SJCRH30 (cell line): ENCODE data around the gene TOP1. TPM values are rescaled to one million over a fixed set of nuclear protein-coding genes. Genes with fewer than 3 reads are reported as not detected.
A peak's percentile ranks its signal among the peaks of the same experiment; 100 is the strongest.

Source experiments
- DNase-seq, 2 experiments: peaks; one replicate each; pipeline ENCODE4 v3.0.0-alpha.2; 2015 to 2020
- H3K27ac ChIP-seq: fragments of 250-450 bp; sonication (Bioruptor Pico); 2 replicates; pipeline ENCODE4 v1.5.1; 2020; ENCODE audit warnings: mild to moderate bottlenecking, moderate library complexity
- H3K27me3 ChIP-seq: fragments of 250-450 bp; sonication (Bioruptor Pico); 2 replicates; pipeline ENCODE4 v1.5.1; 2020; ENCODE audit warnings: mild to moderate bottlenecking, moderate library complexity
- H3K36me3 ChIP-seq: fragments of 250-450 bp; sonication (Bioruptor Pico); 2 replicates; pipeline ENCODE4 v1.5.1; 2020; ENCODE audit warnings: mild to moderate bottlenecking, moderate library complexity
- H3K4me1 ChIP-seq: fragments of 250-450 bp; sonication (Bioruptor Pico); 2 replicates; pipeline ENCODE4 v1.5.1; 2020; ENCODE audit warnings: mild to moderate bottlenecking, moderate library complexity
- H3K4me3 ChIP-seq: fragments of 250-450 bp; sonication (Bioruptor Pico); 2 replicates; pipeline ENCODE4 v1.5.1; 2020; ENCODE audit warnings: mild to moderate bottlenecking, moderate library complexity
- H3K9me3 ChIP-seq: fragments of 250-450 bp; sonication (Bioruptor Pico); replicated peaks from 2 replicates; pipeline ENCODE4 v1.5.1; 2020; ENCODE audit warnings: mild to moderate bottlenecking, moderate library complexity
- total RNA-seq: library from RNA; depleted of rRNA; stranded (reverse); fragments of >200 nt; shearing (Covaris generic); gene quantifications from 2 replicates; pipeline ENCODE4 v1.2.3, GENCODE V29; 2014; rRNA removed

Gene TOP1
- total RNA-seq = 67.0 and 71.9 TPM in 2 replicates

DNA sequence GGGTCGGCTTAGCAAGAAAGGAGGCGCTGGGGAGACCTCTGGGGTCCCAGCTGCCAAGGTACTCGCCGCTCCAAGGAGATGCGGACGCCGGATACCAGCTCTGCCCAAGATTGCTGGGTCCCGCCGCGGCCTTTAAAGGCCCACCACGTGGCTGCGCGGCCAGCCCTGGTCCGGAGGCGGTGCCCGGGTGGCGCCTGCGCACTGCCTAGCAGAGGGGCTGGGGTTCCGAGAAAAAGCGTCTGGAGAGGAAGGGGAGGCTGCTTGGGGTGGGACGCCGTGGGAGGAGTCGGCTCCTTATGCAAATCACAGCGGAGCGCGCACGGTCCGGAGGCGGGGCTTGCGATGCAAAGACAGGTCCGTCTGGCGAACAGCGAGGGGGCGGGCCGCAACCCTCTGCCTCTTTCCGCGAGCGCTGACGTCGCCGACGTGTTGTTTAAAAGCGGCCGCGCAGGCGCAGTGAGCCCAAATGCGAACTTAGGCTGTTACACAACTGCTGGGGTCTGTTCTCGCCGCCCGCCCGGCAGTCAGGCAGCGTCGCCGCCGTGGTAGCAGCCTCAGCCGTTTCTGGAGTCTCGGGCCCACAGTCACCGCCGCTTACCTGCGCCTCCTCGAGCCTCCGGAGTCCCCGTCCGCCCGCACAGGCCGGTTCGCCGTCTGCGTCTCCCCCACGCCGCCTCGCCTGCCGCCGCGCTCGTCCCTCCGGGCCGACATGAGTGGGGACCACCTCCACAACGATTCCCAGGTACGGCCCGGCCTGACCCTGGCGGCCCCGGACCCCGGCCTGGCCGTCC lies at the start of gene TOP1:
TSS of gene TOP1 (plus strand) at position 464 of the 791 bp plus-strand sequence. CDS start at position 710, 246 bp downstream.
- Histone ChIP-seq H3K27ac (peak within 1 kb of the TSS; percentile 96), H3K27me3 (no peaks in the 10 kb centered on the region), H3K9me3 (no peaks in the 10 kb centered on the region), H3K4me1 (peaks cover 22% of the 10 kb centered on the region), H3K4me3 (peak within 1 kb of the TSS; percentile 85), H3K36me3 (peaks cover 24% of the 10 kb centered on the region)
- peak; percentile 100 for DNase-seq

DNA sequence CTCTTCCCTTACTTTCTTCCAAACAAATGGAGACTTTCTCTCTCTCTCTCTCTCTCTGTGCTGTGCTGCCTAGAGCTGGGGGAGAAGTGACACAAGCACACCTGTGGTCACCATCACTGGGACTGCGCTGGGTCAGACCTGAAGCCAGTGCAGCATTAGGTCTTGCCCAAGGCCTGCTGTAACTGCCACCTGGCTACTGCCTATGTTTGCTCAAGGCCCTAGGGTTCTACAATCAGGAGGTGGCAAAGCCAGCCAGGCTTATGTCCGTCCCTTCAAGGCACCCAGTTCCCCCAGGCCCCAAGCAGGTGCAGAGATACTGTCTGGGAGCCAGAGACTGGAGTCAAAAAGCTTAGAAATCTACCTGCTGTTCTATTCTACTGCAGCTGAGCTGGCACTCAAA lies 49.4 kb upstream of the TOP1 start:
- Histone ChIP-seq H3K9me3 (peaks cover 27% of the 10 kb centered on the region), H3K4me1 (no peaks in the 10 kb centered on the region), H3K36me3 (no peaks in the 10 kb centered on the region), H3K4me3 (no peak overlapping the region), H3K27me3 (no peaks in the 10 kb centered on the region), H3K27ac (no peak overlapping the region)
- DNase-seq = no peak

DNA sequence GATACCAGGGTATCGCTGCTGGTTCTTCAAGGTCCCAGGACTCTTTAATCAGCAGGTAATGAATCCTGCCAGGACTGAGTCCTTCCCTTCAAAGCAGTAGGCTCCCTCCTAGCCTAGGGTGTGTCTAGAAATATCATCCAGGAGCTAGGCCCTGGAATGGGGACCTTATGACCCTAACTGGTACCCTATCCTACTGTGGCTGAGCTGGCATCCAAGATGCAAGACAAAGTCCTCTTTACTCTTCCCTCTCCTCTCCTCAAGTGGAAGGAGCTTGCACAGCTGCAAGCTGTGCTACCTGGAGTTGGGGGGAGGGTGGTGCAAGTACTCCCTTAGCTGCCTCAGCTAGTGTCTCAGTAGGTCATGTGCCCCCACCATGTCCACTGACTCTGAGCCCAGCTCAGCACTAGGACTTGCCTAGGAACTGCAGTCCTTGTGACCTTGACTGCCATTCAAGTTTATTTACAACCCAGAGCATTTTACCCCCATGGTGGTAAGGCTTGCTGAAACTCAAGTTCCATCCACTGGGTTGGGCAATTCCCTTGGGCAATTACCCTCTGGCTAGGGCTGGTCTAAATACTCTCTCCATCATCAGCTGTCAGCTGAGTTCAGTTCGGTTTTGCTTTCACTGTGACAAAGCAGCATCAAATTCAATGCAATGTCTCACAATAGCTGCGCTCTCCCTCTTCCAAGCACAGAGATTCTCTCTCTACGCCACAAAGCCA lies 48.4 kb upstream of the TOP1 start:
- H3K27ac ChIP-seq = no peak overlapping the region
- H3K9me3 ChIP-seq = peaks cover 27% of the 10 kb centered on the region
- no peak for DNase-seq
- no peak overlapping the region for H3K4me3 ChIP-seq
- H3K4me1 ChIP-seq = no peaks in the 10 kb centered on the region
- H3K27me3 ChIP-seq = no peaks in the 10 kb centered on the region
- H3K36me3 ChIP-seq = no peaks in the 10 kb centered on the region

DNA sequence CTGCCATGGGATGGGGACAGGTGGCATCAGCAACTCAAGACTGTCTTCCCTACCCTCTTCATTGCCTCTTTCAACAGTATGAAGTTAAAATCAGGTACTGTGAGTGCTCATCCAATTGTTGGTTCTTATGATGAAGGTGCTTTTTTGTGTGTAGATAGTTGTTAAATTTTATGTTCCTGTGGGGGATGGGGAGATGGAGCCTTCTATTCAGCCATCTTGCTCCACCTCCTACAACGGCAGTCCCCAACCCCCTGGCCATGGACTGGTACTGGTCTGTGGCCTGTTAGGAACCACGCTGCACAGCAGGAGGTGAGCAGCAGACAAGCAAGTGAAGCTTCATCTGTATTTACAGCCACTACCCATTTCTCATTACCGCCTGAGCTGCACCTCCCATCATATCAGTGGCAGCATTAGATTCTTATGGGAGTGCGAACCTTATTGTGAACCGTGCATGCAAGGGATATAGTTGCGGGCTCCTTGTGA lies 47.8 kb upstream of the TOP1 start:
- Histone ChIP-seq H3K4me1 (no peaks in the 10 kb centered on the region), H3K4me3 (no peak overlapping the region), H3K27ac (no peak overlapping the region), H3K9me3 (peaks cover 27% of the 10 kb centered on the region), H3K36me3 (no peaks in the 10 kb centered on the region), H3K27me3 (no peaks in the 10 kb centered on the region)
- no peak for DNase-seq

DNA sequence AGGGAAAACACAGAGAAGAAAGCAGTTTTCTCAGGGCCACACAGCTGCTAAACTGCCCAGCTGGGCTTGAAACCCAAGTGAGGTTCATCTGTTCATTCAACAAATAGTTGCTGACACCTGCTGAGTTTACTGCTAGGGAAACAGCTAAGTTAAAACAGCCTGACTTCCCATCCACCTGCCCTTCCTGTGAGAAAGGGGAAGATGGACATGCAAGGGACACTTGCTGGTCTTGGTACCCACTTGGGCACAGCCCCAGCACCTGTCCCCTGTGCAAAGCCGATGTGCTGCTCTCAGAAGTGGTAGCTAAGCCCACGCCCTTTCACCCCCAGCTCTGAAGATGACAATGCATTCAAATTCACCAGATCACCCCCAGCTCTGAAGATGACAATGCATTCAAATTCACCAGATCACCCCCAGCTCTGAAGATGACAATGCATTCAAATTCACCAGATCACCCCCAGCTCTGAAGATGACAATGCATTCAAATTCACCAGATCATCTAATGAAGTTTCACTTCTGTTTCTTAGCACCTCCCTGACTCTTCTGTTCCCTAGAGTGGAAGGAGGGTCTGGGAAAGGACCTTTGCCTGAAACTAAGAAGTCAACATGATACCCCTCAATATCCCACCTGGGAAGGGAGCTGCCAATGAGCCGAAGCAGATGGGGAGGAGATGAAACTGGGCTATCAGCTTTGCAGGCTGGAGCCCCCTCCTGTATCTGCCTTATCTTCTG lies 46.0 kb upstream of the TOP1 start:
- no peaks in the 10 kb centered on the region for H3K27me3 ChIP-seq
- H3K36me3 ChIP-seq = no peaks in the 10 kb centered on the region
- no peak overlapping the region for H3K4me3 ChIP-seq
- DNase-seq = no peak
- H3K9me3 ChIP-seq = peaks cover 15% of the 10 kb centered on the region
- H3K27ac ChIP-seq = no peak overlapping the region
- H3K4me1 ChIP-seq = no peaks in the 10 kb centered on the region

DNA sequence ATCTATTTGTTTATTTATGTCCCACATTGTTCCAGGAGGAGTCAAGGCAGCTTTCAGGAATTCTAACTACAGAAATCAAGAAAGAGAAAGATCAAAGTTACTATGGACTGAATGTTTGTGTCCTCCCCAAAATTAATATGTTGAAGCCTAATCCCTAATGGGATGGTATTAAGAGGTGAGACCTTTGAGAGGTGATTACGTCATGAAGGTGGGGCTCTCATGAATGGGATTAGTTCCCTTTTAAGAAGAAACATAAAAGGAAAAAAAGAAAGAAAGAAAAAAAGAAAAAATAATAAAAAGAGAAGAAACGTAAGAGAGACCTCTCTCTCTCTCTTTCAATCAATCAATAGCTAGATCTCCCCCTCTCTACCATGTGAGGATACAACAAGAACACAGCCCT lies 44.7 kb upstream of the TOP1 start:
- Histone ChIP-seq H3K4me1 (no peaks in the 10 kb centered on the region), H3K36me3 (no peaks in the 10 kb centered on the region), H3K9me3 (peaks cover 1% of the 10 kb centered on the region), H3K27ac (no peak overlapping the region), H3K4me3 (no peak overlapping the region), H3K27me3 (no peaks in the 10 kb centered on the region)
- no peak for DNase-seq

DNA sequence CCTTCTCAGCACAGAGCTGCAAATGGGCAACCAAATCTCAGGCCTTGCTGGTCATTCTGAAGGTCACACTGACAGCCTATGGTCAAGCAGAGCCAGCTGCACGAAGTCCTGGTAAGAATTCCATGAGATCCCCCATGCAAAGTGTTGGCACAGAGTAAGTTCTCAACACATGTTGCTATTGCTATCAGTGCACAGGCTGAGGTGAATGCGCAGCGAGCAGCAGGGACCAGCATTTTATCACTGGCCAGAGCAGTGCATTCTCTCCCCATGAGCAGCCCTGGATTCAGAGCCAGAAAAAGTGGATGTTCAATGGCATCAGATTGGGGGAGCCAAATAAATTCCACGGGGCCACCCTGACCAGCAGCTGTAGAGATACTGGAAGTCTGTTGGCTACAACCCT lies 44.1 kb upstream of the TOP1 start:
- H3K27ac ChIP-seq = no peak overlapping the region
- no peak overlapping the region for H3K4me3 ChIP-seq
- no peak for DNase-seq
- no peaks in the 10 kb centered on the region for H3K9me3 ChIP-seq
- H3K36me3 ChIP-seq = no peaks in the 10 kb centered on the region
- H3K4me1 ChIP-seq = no peaks in the 10 kb centered on the region
- H3K27me3 ChIP-seq = no peaks in the 10 kb centered on the region

DNA sequence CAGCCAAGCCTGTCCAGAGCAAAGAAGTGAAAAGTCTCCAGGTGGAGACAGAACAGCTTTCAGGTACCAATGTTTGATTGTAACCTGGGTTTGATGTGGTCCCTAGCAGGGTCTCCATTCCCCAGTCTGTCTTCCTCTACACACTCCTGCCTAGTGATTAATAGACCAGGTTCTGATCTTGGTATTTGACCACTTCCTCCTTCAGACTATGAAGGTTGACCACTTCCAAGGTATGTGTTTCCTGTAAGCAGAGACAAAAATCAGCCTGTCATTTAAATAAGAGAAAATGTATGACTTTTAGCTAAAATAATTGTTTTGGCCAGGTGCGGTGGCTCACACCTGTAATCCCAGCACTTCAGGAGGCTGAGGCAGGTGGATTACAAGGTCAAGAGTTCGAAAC lies 41.8 kb upstream of the TOP1 start:
- H3K4me1 ChIP-seq = no peaks in the 10 kb centered on the region
- no peak overlapping the region for H3K27ac ChIP-seq
- H3K36me3 ChIP-seq = no peaks in the 10 kb centered on the region
- H3K9me3 ChIP-seq = no peaks in the 10 kb centered on the region
- no peaks in the 10 kb centered on the region for H3K27me3 ChIP-seq
- H3K4me3 ChIP-seq = no peak overlapping the region
- no peak for DNase-seq

DNA sequence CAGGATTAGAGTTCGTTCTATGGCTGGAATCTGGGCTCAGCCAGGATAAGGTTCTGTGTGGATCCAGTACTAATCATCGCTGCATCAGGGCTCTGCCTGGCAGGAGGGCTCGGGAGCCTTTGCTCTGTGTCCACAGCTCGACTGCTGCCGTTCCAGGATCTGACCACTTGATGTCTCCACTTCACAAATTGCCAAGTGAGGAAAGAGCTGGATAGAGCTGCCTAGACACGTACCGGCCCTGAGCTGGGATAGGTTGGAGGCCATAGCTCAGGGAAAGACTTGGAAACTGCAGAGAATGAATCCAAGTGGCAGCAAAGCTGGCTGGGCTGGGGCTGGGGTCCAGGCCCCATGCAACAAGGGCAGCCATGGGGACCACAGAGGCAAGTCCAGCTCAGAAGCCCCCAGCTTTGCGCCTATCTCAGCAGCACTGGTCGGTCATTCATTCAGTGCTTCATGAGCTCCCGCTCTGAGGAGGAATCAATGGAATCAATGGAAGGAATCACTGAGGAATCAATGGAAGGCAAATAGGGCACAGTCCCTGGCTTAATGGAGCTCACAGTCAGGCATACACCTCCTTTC lies 38.0 kb upstream of the TOP1 start:
- no peaks in the 10 kb centered on the region for H3K9me3 ChIP-seq
- H3K27me3 ChIP-seq = no peaks in the 10 kb centered on the region
- no peak overlapping the region for H3K27ac ChIP-seq
- H3K4me1 ChIP-seq = no peaks in the 10 kb centered on the region
- no peak overlapping the region for H3K4me3 ChIP-seq
- H3K36me3 ChIP-seq = no peaks in the 10 kb centered on the region
- DNase-seq = peak; percentile 87 to 97

DNA sequence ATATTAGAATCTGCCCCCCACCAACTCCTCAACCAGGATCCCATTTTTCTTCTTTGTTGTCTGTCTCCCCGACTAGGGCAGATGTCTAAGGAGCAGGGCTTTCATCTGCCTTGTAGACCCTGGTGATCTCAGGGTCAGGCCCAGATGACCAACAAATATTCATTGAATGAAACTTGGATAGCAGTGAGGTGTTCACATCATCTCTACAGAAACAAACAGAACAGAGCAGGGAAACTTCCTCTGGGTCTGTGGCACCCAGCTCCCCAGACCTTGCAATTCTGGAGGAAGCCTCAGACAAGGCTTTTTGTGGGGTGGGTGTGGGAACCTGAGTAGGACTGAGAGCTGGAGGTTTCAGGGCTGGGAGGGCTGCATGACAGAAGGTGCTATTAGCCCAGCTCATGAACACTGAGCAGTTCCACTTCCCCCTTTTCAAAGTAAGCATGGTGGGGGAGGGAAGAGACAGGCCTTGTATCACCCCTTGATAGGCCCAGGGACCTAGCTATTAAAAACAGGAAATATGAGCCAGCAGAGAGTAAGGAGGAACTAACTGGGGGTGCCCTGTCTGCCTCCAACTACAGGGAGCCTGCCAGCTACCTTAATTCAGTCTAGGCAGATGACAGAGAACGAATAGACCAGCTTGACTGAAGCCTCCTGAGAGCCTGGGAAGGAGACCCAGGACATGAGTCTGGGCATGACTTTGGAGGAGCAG lies 37.3 kb upstream of the TOP1 start:
- Histone ChIP-seq H3K4me1 (no peaks in the 10 kb centered on the region), H3K4me3 (no peak overlapping the region), H3K36me3 (no peaks in the 10 kb centered on the region), H3K27me3 (no peaks in the 10 kb centered on the region), H3K9me3 (no peaks in the 10 kb centered on the region), H3K27ac (no peak overlapping the region)
- DNase-seq = no peak

DNA sequence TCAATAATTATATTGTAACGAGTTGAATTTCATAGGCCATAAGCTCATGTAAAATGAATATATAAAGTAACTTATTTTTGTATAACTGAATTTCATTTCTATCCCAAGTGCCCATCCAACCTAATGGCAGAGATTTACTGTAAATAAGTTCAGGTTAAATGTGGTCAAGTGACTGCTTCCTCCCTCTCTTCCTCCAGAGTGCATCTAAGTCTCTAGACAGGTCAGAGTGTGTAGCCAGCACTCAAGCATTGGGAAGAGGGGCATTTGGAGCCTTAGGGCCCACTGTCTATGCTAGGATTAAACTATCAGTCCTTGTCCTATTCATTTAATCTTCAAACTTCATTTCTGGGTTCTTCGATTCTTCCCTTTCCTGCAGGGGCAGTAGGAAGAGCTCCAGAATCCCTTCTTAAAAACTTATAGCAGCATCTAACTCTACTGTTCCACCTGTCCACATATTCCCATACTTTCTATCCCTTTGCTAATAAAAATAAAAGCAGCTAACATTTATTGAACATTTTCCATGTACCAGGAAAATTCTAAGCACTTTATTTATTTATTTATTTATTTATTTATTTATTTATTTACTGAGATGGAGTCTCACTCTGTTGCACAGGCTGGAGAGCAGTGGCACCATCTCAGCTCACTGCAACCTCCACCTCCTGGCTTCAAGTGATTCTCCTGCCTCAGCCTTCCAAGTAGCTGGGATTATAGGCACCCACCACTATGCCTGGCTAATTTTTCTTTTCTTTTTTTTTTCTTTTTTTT lies 36.1 kb upstream of the TOP1 start:
- Histone ChIP-seq H3K4me1 (peaks cover 9% of the 10 kb centered on the region), H3K9me3 (no peaks in the 10 kb centered on the region), H3K27ac (no peak overlapping the region), H3K36me3 (no peaks in the 10 kb centered on the region), H3K4me3 (no peak overlapping the region), H3K27me3 (no peaks in the 10 kb centered on the region)
- DNase-seq = no peak

DNA sequence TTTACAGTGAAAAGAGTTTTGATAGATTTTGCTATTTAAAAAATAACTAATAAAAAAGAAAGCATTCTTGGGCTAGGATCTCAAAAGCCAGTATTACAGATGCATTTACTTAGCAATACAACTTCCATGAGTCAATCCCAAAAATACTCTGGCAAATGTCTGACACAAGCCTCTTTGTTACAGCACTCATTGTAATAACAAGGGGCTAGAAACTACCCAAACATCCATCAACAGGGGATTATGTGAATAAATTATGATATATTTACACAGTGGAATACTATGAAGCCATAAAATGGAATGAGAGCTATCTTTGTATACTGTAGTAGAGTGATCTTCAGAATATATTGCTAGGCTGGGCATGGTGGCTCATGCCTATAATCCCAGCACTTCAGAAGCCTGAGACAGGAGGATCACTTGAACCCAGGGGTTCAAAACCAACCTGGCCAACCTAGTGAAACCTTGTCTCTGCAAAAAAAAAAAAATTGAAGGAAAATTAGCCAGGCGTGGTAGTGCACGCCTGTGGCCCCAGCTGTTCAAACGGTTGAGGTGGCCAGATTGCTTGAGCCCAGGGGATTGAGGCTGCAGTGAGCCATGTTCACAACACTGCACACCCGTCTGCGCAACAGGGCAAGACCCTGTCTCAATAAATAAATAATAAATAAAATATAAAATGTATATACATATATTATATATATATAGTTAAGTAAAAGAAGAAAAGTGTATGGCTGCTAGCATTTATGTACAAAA lies 34.7 kb upstream of the TOP1 start:
- Histone ChIP-seq H3K9me3 (no peaks in the 10 kb centered on the region), H3K36me3 (no peaks in the 10 kb centered on the region), H3K4me3 (no peak overlapping the region), H3K4me1 (peaks cover 11% of the 10 kb centered on the region), H3K27me3 (no peaks in the 10 kb centered on the region), H3K27ac (no peak overlapping the region)
- peak in 1 of 2 experiments; percentile 55 for DNase-seq

DNA sequence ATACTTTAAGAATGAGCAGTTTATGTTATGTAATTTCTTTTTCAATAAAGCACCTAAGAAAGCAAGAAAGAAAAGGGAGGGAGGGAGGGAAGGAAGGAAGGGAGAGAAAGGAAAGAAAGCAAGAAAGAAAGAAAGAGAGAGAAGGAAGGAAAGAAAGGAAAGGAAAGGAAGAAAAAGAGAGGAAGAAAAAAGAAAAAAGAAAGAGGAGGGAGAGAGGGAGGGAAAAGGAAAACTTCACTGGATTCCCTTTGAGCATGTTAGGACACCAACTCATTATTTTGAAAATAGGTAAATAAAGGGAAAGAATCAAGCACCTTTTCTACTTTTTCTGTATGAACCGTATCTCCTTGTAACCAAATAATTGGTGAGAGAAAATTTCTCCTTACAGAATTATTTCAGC lies 32.3 kb upstream of the TOP1 start:
- H3K9me3 ChIP-seq = no peaks in the 10 kb centered on the region
- peaks cover 11% of the 10 kb centered on the region for H3K4me1 ChIP-seq
- no peaks in the 10 kb centered on the region for H3K27me3 ChIP-seq
- H3K27ac ChIP-seq = no peak overlapping the region
- H3K4me3 ChIP-seq = no peak overlapping the region
- DNase-seq = no peak
- no peaks in the 10 kb centered on the region for H3K36me3 ChIP-seq
